Activated CD8-positive, alpha-beta memory T cell treated with anti-CD3 and anti-CD28 coated beads for 1 hour (primary cell): Measurements from ENCODE around the gene DHRS12.

Experiments used
- DNase-seq, 2 donors: peaks; one replicate each; pipeline ENCODE4 v3.0.0-alpha.2; 2020; ENCODE audit warnings: low read depth in 1 of 2; ENCODE audit errors: extremely low read depth in 1 of 2

The DHRS12 gene

DNA sequence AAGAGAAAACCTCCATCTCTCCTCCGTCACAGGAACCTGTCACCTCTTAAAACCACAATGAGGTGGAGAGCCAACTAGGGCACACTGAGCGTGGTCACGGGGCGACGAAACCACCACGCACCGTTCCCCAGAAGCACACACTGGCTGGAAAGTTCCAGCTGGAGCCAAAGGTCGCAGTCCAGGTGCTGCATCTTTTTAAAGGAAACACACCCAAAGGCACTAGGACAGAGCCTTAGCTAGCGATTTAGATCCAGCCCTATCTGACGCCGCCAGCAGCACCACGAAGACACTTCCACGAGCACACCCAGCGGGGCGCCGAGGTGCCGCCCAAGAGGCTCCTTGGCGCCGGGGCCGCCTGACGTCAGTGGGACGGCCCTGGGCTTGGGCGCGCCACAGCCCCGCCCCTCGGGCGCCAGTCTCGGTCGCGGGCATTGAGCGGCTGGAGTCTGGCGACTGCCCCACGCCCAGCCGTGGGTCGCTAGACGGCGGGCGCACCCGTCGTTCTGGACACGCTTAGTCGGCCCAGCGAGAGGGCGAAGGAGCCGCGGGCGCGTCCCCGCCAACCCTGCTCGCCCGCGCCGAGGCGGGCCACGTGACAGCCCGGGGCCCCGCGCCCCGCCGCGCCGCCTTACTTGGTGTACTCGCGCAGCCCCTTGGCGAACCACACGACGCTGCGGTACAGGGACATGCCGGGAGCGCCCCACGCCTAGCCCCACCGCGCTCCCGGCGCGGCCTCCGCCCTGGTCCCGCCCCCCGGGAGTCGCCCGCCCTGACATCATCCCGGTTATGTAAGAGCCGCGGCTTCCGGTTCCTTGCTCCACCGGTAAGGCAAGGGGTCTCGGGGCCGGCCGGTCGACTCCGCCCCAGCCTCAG, at the start of gene DHRS12:
Gene DHRS12, minus strand, starts transcription at position 742 of the 873 bp plus-strand sequence. CDS start 4,504 bp downstream, outside the sequence.
- peak; percentile 73 to 75 for DNase-seq

DNA sequence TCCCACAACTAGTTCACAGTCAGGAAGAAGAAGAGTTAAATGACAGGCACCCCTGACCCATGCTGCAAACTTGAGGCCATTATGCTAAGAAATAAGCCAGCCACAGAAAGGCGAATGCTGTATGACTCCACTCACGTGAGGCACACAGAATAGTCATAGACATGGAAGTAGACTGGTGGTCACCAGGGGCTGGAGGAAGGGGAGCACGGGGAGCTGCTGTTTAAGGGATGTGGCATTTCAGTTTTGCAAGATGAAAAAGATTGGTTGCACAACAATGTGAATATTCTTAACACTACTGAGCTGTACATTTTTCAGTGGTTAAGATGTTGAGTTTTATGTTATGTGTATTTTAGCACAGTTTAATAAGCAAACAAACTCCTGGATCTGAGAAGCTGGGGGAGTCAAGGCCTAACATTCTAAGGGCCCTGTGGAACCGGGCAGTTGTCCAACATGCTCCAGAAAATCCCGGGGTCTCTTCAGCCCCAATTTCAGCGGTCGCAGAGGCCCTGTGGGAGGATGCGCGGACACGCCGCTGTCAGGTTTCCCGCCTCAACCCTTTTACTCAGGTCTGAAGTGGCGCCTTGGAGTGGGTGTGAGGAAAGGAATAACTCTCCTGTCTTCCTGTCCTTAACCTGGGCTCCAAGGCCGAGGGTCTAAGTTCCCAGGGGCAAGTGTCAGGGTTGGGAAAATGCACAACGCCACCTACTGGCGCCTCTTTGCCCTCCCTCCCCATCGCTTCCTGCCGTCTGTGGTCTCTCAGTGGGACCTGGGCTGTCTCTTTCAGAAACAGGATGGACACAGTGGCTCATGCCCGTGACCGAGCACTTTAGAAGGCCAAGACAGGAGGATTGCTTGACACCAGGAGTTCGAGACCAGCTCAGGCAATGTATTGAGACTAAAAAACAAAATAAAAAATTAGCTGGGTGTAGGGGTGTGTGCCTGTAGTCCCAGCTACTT, 45.5 kb upstream of the DHRS12 start:
- DNase-seq = peak in 1 of 2 donors; percentile 19

GRCh38 chr13:51848674-51849073, 44.7 kb upstream of the DHRS12 start:
- no peak for DNase-seq

- no peak for DNase-seq
These were observed 42.8 kb upstream of the DHRS12 start for GRCh38 chr13:51846756-51847155.

DNA sequence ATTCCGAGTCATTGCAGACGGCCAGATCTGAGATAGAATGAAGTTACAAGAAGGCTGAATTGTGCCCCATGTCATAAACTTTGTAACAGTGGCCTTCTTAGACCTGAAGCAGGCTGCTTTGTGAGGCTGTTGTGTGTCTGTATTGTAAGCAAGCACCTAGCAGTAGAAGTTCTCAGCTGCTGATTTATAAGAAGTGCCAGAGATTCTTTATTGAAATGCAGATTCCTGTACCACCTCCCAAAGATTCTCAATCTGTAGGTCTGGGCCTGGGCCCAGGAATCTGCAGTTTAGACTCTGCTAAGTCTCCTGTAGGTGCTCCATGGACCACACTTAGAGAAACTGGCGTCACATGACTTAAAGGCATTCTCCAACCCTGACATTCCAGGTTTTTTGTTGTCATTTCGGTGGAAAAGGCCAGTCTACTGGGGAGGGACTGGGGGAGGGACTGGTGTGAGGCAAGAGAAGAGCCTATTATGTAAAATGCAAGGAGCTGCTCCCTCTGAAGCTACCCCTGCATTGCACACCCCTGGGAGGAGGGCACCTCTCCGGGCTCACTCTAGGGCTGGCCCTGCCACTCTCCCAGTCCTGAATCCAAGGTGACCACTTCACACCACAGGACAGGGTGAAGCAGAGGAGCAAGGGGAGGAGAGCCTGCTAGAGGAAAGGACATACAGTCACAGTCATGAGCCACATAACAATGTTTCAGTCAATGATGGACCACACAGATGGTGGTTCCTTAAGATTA, 41.8 kb upstream of the DHRS12 start:
- DNase-seq = no peak

GRCh38 chr13:51844862-51845573, 41.1 kb upstream of the DHRS12 start, which contains the start of gene TMEM272:
TMEM272 (minus strand) TSS chr13:51845177; CDS start chr13:51838530, 6,647 bp downstream.
- DNase-seq = no peak

GRCh38 chr13:51843529-51843928, 39.6 kb upstream of the DHRS12 start:
- no peak for DNase-seq

DNA sequence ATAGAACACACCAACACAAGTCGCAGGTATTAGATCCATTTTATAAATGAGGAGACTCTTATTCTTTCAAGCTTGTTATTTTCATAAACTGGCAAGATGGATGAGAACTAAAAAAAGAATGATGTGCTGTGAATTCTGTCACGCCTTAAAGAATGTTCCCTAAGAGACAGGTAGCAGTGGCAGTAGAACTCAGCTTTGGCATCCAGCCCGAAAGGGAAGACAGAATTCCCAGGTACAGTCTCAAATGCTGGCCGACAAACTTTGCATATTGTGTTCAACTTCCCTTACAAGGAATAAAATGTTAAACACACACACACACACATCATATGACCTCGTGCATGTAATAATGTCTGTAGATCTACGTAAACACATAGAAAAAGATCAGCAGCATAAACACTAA, 37.8 kb upstream of the DHRS12 start:
- no peak for DNase-seq

- no peak for DNase-seq
These were observed 37.0 kb upstream of the DHRS12 start for GRCh38 chr13:51840917-51841316.

DNA sequence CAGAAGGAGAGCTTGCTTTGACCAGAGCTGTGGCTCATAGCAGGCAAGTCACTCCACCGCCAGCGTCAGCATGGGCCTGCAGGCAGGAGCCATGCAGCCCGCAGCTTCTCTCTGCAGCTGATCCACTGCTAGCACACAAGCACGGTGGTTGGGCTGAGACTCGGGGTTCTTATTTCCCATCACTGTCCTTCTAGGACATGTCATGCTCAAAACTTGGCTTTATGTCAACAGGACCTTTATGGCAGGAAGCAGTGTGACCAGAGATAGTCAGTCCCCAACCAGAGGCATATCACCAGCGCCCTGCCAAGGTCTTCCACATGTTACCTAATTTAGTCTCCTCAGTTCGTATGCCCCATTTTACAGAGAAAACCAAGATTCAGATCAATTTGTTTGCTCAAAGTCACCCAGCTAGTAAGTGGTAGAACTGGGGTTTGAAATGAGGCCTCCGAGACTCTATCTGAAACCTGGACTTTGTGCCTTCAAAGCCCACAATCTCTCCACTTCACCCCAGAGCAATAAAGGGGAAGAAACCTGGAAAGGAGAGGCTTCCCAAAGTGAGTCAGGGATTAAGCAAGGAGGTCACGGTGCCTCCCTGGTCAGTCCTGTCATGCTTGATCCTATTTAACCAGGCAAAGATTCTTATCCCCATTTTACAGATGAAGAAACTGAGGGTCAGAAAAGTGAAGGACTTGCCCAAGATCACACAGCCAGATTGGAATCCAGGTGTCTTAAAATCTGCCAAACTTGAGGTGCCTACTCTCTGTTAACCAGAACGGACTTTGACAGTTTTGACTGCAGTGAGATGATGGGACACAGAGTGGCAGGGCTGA, 36.0 kb upstream of the DHRS12 start:
- no peak for DNase-seq

DNA sequence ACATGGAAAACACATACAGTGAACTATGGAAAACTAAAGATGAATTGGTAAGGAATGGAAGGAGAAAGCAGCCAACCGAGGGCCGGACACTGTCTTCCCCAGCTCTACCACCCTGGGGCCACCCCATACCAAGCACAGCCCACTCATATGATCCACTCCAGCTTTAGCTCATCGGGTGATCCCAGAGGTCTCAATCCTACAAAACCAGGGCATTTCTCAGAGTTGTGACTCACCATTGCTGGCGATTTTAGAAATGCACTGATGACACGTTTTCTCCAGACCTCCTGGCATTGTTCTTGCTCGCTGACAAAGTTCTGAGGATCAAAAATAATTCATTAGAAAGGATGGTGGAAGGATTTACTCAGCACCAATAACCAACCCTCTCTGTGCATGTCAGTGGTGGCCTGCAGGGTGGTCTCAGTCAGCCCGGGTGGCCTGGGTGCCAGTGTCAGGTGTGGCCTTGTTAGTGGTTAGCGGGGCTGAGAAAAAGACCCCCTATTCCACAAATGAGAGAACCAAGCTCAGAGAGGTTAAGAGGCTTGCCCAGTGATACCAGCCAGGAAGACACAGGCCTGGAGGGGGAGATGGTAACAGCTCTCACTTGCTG, 34.4 kb upstream of the DHRS12 start:
- no peak for DNase-seq

GRCh38 chr13:51837016-51837415, 33.1 kb upstream of the DHRS12 start:
- DNase-seq = no peak

GRCh38 chr13:51834581-51835171, 30.7 kb upstream of the DHRS12 start:
- DNase-seq = no peak

- DNase-seq = no peak
These were observed 30.0 kb upstream of the DHRS12 start for GRCh38 chr13:51833980-51834379.

GRCh38 chr13:51832471-51833152, 28.6 kb upstream of the DHRS12 start:
- peak in 1 of 2 donors; percentile 31 for DNase-seq

- no peak for DNase-seq
These were observed 27.6 kb upstream of the DHRS12 start for GRCh38 chr13:51831519-51831918.

DNA sequence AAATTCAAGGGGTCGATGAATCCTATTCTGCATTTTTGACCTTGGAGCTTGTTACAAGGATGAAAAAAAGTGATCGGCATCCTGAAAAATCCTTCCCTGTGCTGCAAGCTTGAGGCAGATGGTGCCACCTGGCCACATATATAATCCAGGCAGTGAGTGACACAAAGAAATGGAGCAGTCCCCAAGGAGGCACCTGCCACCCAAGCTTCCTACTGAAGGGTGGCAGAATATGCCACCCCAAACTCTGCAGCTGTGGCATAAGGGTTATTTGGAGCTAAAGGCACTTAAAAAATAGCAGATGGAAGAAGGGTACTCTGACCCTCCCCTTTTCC, 25.6 kb upstream of the DHRS12 start:
- DNase-seq = no peak
